Dendritic cell treated with granulocyte-macrophage colony-stimulating factor and Interleukin-4, amounts not matched to agents 40 ng/mL and 50 ng/mL, for 4 days (primary cell): ENCODE data around the gene NRIP1.
"Not testable (repeated sequence)": the region's sequence is repeated elsewhere in the genome, so short reads cannot be mapped to it uniquely, and the experiment has no call there.

Experiments
- H3K27ac Mint-ChIP-seq: one replicate; pipeline ENCODE4 v1.8.0; 2022; ENCODE audit warnings: mild to moderate bottlenecking, mixed read lengths
- H3K27me3 Mint-ChIP-seq: one replicate; pipeline ENCODE4 v1.8.0; 2022; ENCODE audit warnings: mild to moderate bottlenecking, mixed read lengths
- H3K36me3 Mint-ChIP-seq: one replicate; pipeline ENCODE4 v1.8.0; 2022; ENCODE audit warnings: low read depth, mixed read lengths
- H3K4me1 Mint-ChIP-seq: one replicate; pipeline ENCODE4 v1.8.0; 2022; ENCODE audit warnings: low read depth, mixed read lengths
- H3K4me3 Mint-ChIP-seq: one replicate; pipeline ENCODE4 v1.8.0; 2022; ENCODE audit warnings: mild to moderate bottlenecking, moderate library complexity, mixed read lengths
- H3K9me3 Mint-ChIP-seq: one replicate; pipeline ENCODE4 v1.8.0; 2022; ENCODE audit warnings: mixed read lengths
- intact Hi-C: fragments of 100-400 bp; cut with micrococcal nuclease; formaldehyde crosslinking; loops from one replicate; pipeline ENCODE4 v1.15.0; 2022

The NRIP1 gene

DNA sequence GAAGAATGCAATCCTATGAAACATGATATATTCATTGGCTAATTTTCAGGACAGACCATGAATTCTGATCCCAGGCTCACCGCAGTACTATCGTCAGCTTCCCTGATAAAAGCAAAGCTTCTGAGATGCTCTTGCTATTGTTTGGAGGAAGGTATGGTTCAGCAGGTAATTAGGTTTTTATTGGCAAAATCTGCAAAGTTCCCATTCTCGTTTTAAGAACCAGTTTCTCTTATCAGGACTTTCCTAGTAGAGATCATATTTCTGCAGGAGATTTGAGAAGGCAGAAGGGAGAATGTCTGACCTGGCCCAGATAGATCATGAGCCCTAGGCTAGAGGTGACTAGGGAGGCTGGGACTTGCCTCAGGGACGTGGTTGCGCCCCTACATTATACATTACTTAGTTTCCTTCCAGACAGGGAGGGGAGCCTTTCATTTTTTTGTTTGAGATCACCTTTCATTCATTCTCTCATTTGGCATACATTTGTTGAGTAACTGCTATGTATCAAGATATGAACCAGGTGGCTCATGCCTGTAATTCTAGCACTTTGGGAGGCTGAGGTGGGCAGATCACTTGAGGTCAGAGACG lies 108.8 kb downstream of the NRIP1 start:
- H3K4me1 Mint-ChIP-seq: no peaks in the 10 kb centered on the region
- H3K4me3 Mint-ChIP-seq: no peak overlapping the region
- H3K27ac Mint-ChIP-seq: no peak overlapping the region
- no peaks in the 10 kb centered on the region for H3K36me3 Mint-ChIP-seq
- no peaks in the 10 kb centered on the region for H3K9me3 Mint-ChIP-seq
- H3K27me3 Mint-ChIP-seq: no peaks in the 10 kb centered on the region
- intact Hi-C loops: loop anchor here (10.0 kb wide), 1 partner anchor 529 kb away; no protein-coding TSS in a partner anchor

DNA sequence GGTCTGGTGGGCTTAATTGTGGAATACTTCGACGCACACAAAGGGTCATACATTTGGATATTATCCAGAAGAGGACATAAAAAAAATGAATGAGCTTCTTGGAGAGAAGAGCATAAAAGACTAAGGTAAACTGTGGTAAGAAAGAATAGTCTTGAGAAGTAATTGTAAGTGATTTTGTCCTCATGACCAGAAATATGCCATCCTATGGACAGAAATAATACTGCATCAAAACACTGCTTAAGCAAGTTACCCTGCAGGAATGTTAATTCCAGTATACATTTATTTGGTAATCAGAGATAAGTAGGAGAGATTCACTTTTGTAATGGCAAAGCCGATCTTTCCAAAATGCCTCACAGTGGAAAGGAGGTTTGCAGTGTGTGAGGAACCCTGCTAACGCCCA lies 111.9 kb downstream of the NRIP1 start:
- Mint-ChIP-seq H3K27me3 (no peaks in the 10 kb centered on the region), H3K9me3 (peaks cover 9% of the 10 kb centered on the region), H3K4me3 (no peak overlapping the region), H3K4me1 (no peaks in the 10 kb centered on the region), H3K36me3 (no peaks in the 10 kb centered on the region), H3K27ac (no peak overlapping the region)
- intact Hi-C loops: loop anchor here (10.0 kb wide), 1 partner anchor 532 kb away; no protein-coding TSS in a partner anchor

- Mint-ChIP-seq H3K4me3 (no peak overlapping the region), H3K4me1 (no peaks in the 10 kb centered on the region), H3K9me3 (peaks cover 9% of the 10 kb centered on the region), H3K27ac (no peak overlapping the region), H3K27me3 (no peaks in the 10 kb centered on the region), H3K36me3 (no peaks in the 10 kb centered on the region)
- intact Hi-C loops: loop anchor here (10.0 kb wide), 1 partner anchor 535 kb away; no protein-coding TSS in a partner anchor
Observed at GRCh38 chr21:14949603-14950002, 115.2 kb downstream of the NRIP1 start.

DNA sequence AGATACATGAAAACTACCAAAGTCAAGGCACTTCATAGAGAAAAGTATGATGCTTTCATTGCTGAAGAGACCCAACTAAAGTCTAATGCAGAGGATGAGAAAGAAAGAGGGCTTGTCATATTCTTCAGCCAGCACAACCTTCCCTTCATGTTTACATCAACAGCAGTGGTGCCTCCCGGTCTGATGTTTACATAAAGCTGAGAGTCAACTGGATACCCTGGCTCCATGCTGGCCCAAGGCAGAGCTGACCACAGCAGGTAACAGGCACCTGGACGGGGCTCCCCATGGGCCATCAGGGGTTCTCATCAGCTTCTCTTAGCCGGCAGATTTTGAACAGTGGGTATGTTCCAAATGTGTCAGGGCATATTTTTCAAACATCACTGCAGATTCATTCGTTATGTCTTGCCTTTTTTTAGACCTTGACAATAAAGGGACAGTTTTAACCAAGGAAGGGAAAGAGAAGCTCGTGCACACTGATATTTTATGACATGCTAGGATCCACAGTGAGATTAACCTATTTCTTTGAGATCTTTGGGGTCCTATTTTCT lies 117.1 kb downstream of the NRIP1 start:
- Mint-ChIP-seq H3K4me3 (no peak overlapping the region), H3K9me3 (peaks cover 9% of the 10 kb centered on the region), H3K27ac (no peak overlapping the region), H3K27me3 (no peaks in the 10 kb centered on the region), H3K36me3 (no peaks in the 10 kb centered on the region), H3K4me1 (no peaks in the 10 kb centered on the region)
- intact Hi-C loops: no loop called here

DNA sequence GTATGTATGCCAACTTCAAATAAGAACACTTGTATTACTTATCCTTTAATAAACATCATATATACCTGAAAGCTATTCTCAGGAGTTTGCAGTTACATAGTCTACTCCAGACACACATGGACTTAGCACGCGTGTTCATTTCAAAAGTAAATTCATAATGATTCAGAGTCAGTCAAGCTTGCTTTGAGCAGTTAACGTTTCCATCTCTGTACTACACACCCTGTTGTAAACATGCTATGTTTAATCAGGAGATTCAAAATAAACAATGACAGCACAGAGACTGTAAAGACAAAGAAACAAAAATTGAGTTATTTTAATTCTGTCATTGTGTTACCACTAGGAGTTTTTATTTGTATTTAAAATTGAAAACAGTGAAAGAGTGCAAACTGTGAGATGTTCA lies 119.6 kb downstream of the NRIP1 start:
- H3K27ac Mint-ChIP-seq: no peak overlapping the region

GRCh38 chr21:14943616-14944015 lies 121.2 kb downstream of the NRIP1 start:
- H3K36me3 Mint-ChIP-seq: no peaks in the 10 kb centered on the region
- H3K4me3 Mint-ChIP-seq: no peak overlapping the region
- no peak overlapping the region for H3K27ac Mint-ChIP-seq
- no peaks in the 10 kb centered on the region for H3K4me1 Mint-ChIP-seq
- intact Hi-C loops: no loop called here
- H3K27me3 Mint-ChIP-seq: no peaks in the 10 kb centered on the region
- H3K9me3 Mint-ChIP-seq: peaks cover 15% of the 10 kb centered on the region

More for the DNA sequence above, 119.6 kb downstream of the NRIP1 start:
- Mint-ChIP-seq H3K36me3 (no peaks in the 10 kb centered on the region), H3K4me1 (no peaks in the 10 kb centered on the region), H3K27me3 (no peaks in the 10 kb centered on the region), H3K4me3 (no peak overlapping the region), H3K9me3 (peaks cover 9% of the 10 kb centered on the region)
- intact Hi-C loops: no loop called here

- intact Hi-C loops: no loop called here
- Mint-ChIP-seq H3K27me3 (no peaks in the 10 kb centered on the region), H3K4me3 (no peak overlapping the region), H3K4me1 (no peaks in the 10 kb centered on the region), H3K27ac (no peak overlapping the region), H3K36me3 (no peaks in the 10 kb centered on the region), H3K9me3 (peaks cover 18% of the 10 kb centered on the region)
Observed at GRCh38 chr21:14942801-14943490, 121.9 kb downstream of the NRIP1 start.

DNA sequence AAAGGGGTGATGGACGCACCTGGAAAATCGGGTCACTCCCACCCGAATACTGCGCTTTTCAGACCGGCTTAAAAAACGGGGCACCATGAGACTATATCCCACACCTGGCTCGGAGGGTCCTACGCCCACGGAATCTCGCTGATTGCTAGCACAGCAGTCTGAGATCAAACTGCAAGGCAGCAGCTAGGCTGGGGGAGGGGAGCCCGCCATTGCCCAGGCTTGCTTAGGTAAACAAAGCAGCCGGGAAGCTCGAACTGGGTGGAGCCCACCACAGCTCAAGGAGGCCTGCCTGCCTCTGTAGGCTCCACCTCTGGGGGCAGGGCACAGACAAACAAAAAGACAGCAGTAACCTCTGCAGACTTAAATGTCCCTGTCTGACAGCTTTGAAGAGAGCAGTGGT lies 137.5 kb downstream of the NRIP1 start:
- H3K27me3 Mint-ChIP-seq, H3K36me3 Mint-ChIP-seq, H3K4me3 Mint-ChIP-seq, H3K27ac Mint-ChIP-seq, H3K4me1 Mint-ChIP-seq, intact Hi-C loops, H3K9me3 Mint-ChIP-seq: not testable (repeated sequence)

- Mint-ChIP-seq H3K9me3 (no peaks in the 10 kb centered on the region), H3K4me3 (no peak overlapping the region), H3K36me3 (no peaks in the 10 kb centered on the region), H3K4me1 (no peaks in the 10 kb centered on the region), H3K27ac (no peak overlapping the region), H3K27me3 (no peaks in the 10 kb centered on the region)
- intact Hi-C loops: no loop called here
Observed at GRCh38 chr21:14926186-14926585, 138.6 kb downstream of the NRIP1 start.

- Mint-ChIP-seq H3K27me3 (no peaks in the 10 kb centered on the region), H3K4me1 (no peaks in the 10 kb centered on the region), H3K27ac (no peak overlapping the region), H3K4me3 (no peak overlapping the region), H3K9me3 (no peaks in the 10 kb centered on the region), H3K36me3 (no peaks in the 10 kb centered on the region)
- intact Hi-C loops: no loop called here
Observed at GRCh38 chr21:14923468-14923867, 141.3 kb downstream of the NRIP1 start.

GRCh38 chr21:14922980-14923379 lies 141.8 kb downstream of the NRIP1 start:
- H3K27ac Mint-ChIP-seq: no peak overlapping the region
- H3K36me3 Mint-ChIP-seq: no peaks in the 10 kb centered on the region
- no peaks in the 10 kb centered on the region for H3K9me3 Mint-ChIP-seq
- no peaks in the 10 kb centered on the region for H3K27me3 Mint-ChIP-seq
- intact Hi-C loops: no loop called here
- no peaks in the 10 kb centered on the region for H3K4me1 Mint-ChIP-seq
- H3K4me3 Mint-ChIP-seq: no peak overlapping the region

GRCh38 chr21:14918527-14918926 lies 146.3 kb downstream of the NRIP1 start:
- Mint-ChIP-seq H3K36me3 (no peaks in the 10 kb centered on the region), H3K4me3 (no peak overlapping the region), H3K27ac (no peak overlapping the region), H3K4me1 (no peaks in the 10 kb centered on the region), H3K27me3 (no peaks in the 10 kb centered on the region), H3K9me3 (no peaks in the 10 kb centered on the region)
- intact Hi-C loops: no loop called here

DNA sequence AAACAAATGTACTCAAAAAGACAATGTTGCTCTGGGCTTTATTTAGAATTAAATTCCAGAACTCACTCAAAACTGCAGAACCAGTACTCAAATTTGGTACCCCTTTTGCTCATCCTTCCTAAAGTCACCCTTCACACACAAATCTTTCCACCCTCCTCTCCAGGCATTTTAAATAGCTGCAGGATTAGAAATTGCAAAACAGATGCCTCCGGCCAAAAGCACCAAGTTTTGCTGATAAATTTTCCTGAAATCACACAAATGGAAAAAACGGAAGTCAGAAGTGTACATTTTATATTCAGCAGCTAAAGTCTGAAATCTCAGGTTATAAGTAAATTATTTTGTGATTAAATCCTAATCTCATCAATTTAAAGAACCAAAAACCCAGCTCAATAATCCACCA lies 147.0 kb downstream of the NRIP1 start:
- no peaks in the 10 kb centered on the region for H3K9me3 Mint-ChIP-seq
- H3K27ac Mint-ChIP-seq: no peak overlapping the region
- no peaks in the 10 kb centered on the region for H3K27me3 Mint-ChIP-seq
- H3K36me3 Mint-ChIP-seq: no peaks in the 10 kb centered on the region
- no peaks in the 10 kb centered on the region for H3K4me1 Mint-ChIP-seq
- H3K4me3 Mint-ChIP-seq: no peak overlapping the region
- intact Hi-C loops: no loop called here

DNA sequence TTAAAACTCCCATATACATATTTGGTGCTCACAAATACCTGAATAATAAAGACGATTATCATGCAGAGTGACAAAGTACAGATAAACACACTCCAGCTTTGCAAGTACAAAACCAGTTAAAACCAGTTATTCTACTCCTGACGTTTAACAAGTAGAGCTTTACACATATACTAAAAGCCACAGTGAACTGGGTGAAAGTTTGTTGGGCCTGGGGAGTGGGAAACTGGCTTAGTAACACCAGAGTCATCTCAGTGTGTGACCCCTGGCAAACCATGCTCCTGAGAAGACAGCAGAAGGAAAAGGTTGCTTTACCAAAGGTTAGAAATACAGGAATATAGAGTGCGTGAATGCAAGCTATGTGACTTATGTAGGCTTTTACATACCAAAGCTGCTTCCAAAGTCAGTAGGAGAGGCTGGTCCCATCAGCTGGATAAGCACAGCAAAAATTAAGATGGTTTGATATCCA lies 148.1 kb downstream of the NRIP1 start:
- intact Hi-C loops: no loop called here
- Mint-ChIP-seq H3K27me3 (no peaks in the 10 kb centered on the region), H3K27ac (no peak overlapping the region), H3K4me1 (no peaks in the 10 kb centered on the region), H3K9me3 (no peaks in the 10 kb centered on the region), H3K4me3 (no peak overlapping the region), H3K36me3 (no peaks in the 10 kb centered on the region)
